HG02798 (cell line): ENCODE results near the gene ESPN.

ENCODE experiments used
- ATAC-seq: cut with Tn5 transposase; IDR thresholded peaks from one replicate; pipeline ENCODE4 v1.9.1; 2021; ENCODE audit warnings: mild to moderate bottlenecking; ENCODE audit not compliant: unreplicated experiment, poor library complexity

Gene ESPN

DNA sequence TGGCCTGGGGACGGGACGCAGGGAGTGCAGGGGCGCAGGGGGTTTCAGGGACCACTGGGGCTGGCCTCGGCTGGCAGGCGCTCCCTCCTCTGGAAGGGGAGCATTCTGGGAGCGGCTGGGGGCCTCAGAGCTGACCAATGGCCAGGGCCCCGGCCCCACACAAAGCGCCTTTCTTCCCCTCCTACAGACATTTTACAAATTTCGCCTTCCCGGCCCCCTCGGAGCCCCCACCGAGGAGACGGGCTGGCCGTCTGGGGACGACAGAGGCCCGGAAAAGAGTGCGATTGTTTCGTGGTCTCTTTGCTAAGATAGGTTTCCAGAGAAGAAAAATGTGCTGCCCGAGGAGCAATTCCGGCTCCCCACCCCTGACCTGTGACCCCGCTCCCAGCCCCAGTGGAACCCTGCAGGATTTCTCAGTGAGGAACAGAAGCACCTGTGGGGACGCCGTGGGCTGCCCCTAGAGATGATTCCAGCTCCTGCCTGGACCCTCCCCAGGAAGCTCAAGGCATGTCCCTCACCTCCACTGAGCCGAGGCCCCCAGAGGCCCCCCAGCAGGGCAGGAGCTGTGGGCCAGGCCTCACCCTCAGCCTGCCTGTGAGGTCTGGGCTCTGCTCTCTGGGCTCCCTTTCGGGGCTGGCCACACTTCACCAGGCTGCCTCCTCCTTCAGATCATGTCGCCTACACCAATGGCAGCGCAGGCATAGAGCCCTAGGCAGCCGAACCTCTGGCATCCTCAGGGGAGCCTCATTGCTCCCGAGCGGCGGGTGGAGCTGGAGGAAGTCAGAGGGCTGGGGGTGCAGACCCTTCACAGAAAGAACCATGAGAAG lies 81.8 kb downstream of the ESPN start:
- no peak for ATAC-seq

DNA sequence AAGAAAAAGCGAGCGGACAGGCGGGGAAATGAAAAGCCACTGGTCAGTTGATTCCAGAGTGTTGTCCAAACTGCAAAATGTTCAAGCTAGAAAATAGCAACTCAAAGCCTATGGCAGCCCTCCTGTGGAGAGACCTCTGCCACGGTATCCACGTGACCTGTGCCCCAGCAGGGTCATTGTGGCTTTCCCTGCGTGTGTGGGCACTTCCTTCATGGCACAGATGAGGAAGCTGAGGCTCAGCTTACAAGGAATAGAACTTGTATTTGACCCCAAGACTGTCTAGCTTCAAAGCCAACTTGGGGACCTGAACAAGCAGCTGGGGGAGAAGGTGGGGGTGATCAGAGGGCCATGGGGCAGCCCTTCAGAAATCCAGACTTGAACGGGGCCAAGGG lies 82.5 kb downstream of the ESPN start:
- no peak for ATAC-seq

DNA sequence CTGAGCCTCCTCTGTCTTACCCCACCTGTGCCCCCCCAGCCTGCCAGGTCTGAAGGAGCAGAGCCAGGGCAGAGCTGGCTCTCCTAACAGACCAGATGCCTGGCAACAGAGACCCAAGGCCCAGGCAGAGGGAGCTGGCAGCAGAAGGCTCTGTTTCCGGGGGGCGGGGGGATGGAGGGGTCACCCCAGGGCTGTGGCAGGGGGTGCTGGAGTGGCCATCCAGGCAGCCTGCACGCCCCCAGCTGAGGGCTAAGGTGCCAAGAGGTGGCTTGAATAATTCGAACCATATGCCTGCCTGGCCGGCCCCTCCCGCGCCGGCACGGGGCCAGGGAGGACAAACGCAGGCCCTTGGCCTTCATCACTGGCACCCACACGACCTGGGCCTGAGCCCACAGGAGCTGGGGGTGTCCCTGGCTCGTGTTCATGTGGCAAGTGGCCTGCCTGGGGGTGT lies 82.9 kb downstream of the ESPN start:
- no peak for ATAC-seq

DNA sequence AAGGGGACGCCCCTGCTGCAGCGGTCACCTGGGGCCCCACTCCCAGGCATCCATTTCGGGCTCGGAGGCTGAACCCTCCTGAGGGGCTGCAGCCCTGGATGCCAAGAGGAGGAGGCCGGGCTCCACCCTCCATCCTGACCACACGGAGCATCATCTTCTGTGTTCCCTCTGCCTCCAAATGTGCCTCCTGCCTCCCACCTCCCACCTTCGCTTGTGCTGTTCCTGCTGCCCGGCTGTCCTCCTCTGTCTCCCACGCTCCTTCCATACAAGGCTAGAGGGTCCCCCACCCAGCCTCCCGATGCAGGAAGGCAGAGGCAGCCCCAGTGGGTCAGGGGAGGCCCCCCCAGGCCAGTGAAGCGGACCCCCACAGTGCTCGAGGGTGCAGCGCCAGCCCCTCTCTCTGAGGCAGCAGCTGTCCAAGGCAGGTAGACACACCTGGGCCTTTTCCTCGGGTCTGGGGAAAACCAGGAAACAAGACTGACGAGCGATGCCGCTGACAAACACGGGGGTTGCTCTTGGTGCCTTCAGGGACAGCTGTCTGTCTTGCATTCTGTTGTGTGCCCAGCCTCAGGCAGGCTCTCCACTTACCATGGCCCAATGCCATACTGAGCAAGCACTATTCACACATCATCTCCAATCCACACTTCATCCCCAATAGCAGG lies 83.7 kb downstream of the ESPN start:
- no peak for ATAC-seq

DNA sequence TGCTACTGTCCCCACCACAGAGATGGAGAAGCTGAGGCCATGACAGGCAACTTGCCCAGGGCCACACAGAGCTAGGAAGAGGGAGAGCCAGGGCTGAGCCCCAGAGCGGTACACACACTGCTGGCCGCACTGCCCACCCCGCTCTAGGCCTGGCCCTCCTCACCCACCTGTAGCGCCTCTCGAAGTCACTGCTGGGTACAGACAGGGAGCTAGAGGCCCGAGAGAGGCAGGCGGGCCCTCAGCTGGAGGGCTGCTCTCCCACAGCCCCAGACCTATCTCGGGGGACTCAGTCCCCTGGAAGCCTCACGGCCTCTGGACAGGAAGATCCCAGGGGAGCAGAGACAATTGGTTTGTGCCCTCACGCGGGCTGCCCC lies 84.2 kb downstream of the ESPN start:
- no peak for ATAC-seq

DNA sequence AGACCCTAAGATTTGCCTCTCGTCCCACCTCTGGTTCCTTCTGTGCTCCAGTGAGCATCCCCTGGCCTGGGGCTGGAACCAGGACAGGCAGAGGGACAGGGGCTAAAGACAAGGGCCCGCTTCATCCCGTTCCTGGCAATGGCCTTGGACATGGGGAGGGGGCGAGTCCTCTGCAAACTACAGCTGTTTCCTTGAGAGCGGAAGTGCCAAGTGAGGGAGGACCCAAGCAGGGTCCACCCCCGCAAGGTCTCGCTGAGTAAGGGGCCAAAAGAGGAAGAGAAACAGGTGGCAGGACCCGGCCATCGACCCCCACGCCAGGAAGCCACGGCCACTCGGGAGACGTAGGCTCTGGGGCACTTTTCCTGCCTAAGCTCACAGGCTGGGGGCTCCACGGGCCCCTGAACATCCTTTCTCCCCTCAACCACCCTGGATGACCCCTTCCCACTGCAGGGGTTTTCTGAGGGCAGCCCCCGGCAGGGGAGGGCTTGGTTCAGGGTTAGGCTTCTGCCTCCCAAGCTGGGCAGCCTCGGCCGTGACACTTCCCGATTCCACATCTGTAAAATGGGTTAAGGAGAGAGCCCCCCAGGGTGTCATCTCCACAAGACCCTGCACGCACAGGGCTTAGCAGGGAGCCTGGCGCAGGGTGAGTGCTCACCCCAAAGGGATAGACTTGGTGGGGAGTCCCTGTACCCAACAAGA lies 84.8 kb downstream of the ESPN start:
- no peak for ATAC-seq

DNA sequence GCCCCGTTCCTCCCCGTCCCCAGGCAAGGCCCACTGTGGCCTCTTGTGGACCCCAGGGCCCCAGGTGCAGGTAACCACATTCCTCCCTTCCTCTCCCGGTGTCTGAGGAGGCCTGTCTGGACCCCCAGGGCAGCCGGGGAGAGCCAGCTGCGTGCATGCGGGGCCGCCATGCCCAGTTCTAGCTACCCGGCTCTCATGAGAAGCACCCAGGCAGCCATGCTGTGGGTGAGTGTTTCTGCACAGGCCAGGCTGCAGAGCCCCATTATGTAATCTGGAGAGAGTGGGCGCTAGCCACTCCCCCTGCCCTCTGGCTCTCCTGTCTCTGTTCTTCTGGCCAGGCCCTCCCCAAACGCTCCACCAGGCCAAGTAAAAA lies 85.3 kb downstream of the ESPN start:
- no peak for ATAC-seq

DNA sequence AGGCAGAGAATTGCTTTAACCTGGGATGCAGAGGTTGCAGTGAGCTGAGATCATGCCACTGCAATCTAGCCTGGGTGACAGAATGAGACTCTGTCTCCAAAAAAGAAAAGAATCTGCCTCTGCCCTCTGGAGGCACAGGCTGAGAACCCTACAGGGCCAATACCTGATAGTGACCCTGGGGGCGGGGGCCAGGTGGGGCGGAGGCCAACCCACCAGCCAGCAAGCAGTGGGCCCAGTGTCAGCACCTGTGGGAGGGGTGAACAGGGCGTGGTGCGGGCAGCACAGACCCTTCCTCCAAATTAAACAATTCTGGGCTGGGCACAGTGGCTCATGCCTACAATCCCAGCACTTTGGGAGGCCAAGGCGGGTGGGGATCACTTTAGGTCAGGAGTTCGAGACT lies 85.9 kb downstream of the ESPN start:
- ATAC-seq = no peak
